Ishikawa (cell line): Measurements from ENCODE around the gene CRX.

Experiments
- TAF1 ChIP-seq: IDR thresholded peaks from 2 replicates; pipeline ENCODE4 v1.6.1; 2012; ENCODE audit warnings: low read depth, mild to moderate bottlenecking
- TCF12 ChIP-seq: IDR thresholded peaks from 2 replicates; pipeline ENCODE4 v1.6.1; 2012; ENCODE audit warnings: low read depth
- ZBTB7A ChIP-seq: IDR thresholded peaks from 2 replicates; pipeline ENCODE4 v1.6.1; 2012; ENCODE audit warnings: low read depth

GRCh38 chr19:47891622-47891922 lies 69.8 kb downstream of the CRX start:
- TF ChIP-seq ZBTB7A, result no peak
- no peak for TF ChIP-seq TCF12
- no peak for TF ChIP-seq TAF1
